ENCODE results near the gene POLR1A. TPM values are rescaled to one million over a fixed set of nuclear protein-coding genes. Genes with fewer than 3 reads are reported as not detected.
A peak's percentile ranks its signal among the peaks of the same experiment; 100 is the strongest.

POLR1A gene
- total RNA-seq, 1 donor from 2014 or later = 26.0 TPM

DNA sequence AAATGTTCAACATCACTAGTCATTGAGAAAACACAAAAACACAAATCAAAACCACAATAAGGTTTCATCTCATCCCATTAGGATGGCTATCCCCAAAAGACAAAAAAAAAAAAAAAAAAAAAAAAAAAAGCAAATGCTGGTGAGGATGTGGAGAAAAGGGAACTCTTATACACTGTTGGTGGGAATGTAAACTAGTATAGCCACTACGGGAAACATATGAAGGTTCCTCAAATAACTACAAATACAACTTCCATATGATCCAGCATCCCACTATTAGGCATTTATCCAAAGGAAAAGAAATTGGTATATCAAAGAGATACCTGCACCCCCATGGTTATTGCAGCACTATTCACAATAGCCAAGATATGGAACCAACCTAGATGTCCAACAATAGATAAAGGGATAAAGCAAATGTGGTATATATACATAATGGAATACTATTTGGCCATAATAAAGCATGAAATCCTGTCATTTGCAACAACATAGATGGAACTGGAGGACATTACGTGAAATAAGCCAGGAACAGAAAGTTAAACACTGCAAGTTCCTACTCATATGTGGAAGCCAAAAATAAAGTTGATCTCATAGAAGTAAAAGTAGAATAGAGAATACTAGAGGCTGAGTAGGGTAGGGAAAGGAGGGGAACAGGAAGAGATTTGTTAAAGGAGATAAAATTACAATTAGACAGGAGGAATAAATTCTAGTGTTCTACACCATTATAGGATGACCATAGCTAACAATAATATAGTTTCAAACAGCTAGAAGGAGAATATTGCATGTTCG lies 8.4 kb downstream of the POLR1A start:
- peak; percentile 28 for DNase-seq (ENCODE audit: low read depth)

DNA sequence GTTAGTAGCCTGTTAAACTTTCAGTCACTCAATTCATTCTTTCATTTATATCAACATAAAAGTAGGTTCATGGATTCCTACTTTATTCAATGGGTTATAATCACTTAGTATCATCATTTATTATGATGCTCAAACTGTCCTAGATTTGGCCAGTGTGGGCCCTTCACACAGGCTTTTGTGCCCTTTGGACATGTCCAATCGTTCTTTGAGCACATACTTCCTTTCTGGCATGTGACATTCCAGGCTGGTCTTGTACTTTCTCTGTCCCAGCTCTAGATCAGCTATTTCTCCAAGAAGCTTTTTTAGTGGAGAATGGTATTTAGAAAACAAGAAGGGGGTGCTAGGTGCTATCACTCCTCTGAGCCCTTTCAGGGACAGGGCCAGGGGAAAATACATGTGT lies 11.5 kb downstream of the POLR1A start:
- DNase-seq (ENCODE audit: low read depth) = no peak

DNA sequence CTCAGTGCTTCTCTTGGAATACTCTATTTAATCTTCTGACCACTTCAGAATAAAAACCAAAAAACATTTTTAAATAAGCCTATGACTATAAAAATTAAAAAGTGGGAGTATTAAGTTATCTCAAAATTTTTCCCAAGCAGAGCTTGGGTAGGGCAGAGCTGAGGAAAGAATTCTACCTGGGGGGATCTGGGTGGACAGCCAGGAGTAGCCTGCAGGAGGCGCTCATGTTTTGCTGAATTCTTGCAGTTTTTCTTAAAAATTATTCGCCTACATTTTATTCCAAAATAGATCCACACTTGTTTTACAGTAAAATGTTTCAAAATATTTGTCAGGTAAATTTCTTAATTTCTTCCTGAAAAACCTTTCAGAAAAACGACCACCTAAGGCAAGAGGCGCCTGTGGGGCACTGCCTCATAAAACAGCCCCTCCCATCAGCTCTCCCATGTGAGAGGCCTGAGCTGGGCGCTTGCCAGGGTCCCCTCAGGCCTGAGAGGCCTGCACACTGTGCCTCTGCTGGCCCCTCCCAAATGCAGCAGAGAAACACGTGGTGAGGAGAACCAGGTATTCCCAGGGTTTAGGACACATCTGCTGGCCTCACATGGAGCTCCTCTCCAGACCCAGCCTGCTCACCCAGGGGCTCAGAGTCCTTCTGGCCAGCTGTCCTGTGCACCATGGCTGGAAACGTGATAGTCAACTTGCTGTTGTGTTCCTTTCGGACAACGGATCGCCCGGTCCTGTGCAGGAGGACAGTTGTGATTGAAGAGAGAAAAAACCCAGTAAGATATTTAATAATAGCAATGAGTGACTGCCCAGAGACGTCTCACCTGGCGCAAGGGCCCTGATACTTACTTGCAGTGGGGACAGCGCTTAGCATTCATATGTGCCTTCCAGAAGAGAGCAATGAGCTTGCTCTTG lies 17.5 kb downstream of the POLR1A start:
- DNase-seq (ENCODE audit: low read depth) = no peak

DNA sequence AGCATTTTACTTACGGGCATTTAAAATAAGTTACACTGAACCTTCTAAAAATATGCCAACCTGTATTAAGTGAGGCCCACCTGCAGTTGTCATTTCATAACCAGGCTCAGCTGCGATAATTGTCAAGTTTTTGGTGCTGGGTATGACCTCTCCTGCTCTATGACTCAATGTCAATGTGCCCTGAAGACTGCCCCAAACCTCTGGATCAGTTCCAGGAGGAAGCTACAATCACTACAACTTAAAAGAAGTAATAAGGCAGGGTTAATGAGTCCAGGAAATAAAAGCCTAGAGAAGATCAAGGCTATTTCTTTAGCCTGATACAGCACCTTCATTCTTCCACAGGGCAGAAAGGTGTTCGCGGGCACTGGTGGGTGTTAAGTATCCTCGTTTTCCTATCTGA lies 22.9 kb downstream of the POLR1A start:
- DNase-seq (ENCODE audit: low read depth) = no peak

DNA sequence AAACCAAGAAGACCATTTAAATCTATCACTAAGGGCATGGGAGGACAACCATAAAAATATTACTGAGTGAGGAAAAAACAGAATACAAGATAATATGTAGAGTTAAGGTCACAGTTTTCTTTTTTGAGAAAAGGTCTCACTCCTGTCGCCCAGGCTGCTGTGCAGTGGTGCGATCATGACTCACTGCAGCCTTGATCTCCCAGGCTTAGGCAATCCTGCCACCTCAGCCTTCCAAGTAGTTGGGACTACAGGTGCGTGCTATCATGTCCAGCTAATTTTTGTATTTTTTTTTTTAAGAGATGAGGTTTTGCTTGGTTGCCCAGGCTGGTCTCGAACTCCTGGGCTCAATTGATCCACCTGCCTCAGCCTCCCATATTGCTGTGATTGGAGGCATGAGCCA lies 24.0 kb downstream of the POLR1A start:
- no peak for DNase-seq (ENCODE audit: low read depth)

DNA sequence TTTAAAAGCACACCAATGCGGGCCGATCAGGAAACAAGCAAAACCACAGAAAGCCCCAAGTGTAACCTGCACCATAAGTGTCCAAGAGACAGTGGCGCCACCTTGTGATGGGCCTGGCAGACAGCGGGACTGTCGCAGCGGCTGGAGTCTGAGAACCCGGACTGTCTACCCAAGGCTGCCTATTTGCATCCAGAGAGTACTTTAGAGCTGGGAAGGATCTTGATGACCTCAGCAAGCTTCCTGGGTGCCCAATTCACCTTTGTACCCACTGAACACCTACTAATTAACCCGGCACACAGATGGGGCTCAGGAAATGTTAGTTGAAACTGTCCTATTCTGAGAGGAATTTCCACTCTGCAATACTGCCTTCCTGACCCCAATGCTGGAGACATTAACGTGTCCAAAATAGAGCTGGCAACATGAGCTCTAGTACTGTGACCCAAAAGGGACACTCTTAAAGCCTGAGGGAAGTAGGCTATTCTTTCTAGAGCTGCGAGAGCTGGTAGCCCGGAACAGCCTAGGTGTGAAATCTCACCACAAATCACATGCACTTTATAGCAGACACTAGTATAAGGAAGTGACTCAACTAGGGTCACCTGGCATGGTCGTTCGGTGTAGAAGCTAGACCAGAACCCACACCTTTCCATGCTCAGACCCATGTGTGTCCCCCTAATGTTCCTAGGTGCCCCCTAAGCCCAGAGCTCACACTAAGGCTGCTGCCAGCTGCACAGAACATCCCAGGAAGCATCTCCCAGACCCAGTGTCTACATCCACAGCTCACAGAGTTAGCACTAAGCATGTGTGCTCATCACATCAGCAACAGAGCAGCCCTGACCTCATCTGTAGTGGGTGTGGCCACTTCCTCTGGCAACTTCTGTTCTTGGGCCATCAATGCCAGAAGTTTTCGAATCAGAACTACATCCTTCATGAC lies 25.4 kb downstream of the POLR1A start:
- peak; percentile 73 for DNase-seq (ENCODE audit: low read depth)

DNA sequence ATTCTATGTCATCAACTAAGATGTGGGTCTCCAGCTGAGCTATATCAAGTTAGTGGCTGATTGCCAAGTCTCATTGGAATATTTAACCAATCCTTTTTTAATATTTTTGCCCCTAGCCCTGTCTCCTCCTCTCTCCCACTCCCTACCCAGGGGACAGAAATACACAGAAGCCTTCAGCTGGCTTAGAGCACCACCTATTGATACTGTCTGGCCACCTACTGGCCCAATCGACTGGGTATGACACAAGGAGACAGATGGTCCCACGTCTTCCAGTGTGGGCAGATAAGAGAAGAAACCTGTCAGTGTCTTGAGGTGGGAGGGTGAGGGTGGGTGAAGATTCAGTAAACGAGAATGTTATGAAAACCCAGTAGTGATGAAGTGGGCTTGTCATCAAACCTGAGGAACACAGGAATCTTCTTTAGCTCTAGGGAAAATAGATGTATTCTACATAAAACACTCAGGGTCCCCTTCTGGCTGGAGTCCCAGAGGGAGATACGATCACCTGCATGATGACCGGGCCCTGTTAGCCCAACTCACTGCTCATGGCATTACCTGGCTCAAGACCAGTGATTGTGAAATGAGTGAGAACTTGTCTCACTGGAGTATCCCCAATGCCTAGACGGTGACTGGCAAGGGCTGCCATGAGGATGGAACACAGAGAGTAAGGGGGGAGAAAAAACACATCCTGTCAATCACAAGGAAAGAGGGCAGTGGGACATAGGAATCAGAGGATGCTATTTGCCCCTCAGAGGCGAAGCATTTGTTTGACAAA lies 26.7 kb downstream of the POLR1A start:
- peak; percentile 72 for DNase-seq (ENCODE audit: low read depth)

DNA sequence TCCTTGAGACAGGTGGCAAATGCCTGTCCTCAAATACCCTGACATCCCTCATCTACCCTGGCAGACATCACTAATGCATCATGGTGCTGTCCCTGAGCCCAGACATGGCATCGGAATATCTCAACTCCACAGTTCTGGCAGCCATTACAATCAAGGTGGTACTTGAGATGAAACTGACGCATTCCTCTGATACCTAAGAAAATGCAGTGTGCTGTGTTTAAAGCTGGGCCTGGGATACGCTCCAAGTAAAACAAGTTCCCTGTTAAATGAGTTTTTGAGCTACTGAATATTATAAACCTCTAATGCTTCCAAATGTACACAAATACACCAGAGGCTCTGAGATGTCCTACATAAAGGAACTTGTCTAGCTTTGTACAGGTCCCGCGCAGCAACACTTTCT lies 29.8 kb downstream of the POLR1A start:
- no peak for DNase-seq (ENCODE audit: low read depth)

DNA sequence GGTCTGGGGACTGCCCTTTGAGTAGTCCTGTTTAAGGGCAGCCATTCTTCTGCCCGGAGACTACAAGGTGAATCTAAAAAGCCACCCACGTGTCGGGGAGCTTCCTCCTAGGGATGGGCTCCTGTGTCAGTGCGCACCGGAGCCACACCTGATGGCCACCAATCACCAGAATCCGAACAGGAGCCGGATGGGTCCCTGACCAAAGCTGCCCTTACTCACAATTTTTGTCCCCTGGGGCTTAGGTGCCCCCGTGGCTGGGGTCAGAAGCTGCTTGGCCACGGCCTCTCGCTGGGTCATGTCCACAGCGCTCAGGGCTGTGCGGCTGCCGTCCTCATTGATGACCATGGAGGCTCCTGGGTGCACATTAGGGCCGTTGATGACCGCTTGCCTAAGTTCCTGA lies 30.9 kb downstream of the POLR1A start:
- no peak for DNase-seq (ENCODE audit: low read depth)

DNA sequence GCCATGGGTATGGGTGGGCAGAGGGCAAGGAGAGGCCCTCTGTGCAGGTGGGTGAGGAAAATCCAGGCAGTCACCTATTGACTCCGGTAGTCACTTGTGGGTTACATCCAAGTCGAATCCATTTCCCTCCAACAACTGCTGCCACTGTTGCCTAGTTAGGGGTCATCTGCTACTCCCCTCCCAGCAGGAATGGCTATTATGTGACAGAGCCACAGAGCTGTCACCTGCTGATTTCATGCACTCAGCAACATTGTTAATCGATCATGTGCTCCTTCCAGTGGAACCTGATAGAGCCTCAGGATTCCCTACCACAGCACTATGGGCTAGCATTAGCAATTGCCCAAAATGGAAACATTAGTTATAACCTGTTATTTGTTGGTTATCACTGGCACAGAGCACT lies 31.4 kb downstream of the POLR1A start:
- DNase-seq (ENCODE audit: low read depth) = peak; percentile 71

DNA sequence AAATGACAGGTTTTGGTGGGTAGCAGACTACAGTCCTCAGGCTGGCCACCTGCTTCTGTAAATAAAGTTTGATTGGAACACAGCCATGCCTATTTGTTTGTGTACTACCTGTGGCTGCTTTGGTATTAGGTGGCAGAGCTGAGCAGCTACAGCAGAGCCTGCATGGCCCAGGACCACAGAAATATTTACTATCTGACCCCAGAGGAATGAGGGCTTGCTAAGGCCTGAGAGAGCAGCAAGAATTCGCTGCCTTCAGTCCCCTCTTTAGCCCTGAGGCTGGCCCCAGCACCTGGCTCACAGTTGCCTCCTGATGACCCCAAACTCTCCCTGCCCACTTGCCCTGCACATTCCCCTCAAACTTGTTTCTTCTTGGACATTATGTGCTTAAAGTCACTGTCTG lies 32.5 kb downstream of the POLR1A start:
- DNase-seq (ENCODE audit: low read depth) = peak; percentile 34

DNA sequence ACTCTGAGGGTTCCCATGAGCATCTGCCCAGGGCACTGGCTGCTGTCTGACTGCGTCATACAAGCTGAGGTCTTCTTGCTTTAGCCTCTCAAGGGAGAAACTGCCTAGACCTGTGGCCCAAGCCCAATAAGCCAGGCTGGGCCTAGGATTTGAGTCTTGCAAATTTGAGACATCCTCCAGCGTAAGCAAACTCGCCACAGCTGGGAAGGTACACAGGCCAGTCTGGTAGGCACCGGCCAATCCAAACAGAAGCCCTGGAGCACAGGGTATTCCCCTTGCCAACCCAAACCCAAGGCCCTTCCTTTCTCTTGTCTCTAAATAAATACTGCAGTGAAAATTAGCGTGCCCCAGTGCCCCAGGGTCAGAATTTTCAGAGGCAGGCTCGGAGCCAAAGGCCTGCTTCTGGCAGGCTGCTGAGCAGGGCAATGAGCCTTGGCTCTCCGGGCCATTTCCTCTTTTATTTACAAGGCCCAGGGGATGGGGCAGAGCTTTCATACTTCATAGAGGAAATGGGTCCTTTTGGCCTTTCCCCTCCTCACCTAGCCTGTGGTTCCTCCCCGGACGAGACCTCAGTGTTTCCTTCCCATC lies 33.3 kb downstream of the POLR1A start:
- DNase-seq (ENCODE audit: low read depth) = peak; percentile 54

DNA sequence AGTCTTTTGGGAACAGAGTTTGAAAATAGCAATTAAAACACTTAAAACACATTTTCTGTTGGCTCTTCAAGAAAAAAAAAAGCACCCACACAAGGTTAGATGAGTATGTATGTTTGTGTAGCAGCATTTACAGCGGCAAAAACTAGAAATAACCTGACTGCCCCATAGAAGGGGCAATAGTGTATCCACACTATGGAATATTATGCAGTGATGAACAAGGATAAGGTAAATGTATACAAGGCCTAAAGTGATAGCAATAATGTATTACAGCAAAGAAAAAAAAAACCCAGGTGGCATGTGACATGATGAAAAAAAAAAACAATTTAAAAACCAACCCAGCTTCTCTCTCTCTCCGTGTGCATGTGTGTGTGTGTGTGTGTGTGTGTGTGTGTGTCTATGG lies 34.8 kb downstream of the POLR1A start:
- DNase-seq (ENCODE audit: low read depth) = no peak

DNA sequence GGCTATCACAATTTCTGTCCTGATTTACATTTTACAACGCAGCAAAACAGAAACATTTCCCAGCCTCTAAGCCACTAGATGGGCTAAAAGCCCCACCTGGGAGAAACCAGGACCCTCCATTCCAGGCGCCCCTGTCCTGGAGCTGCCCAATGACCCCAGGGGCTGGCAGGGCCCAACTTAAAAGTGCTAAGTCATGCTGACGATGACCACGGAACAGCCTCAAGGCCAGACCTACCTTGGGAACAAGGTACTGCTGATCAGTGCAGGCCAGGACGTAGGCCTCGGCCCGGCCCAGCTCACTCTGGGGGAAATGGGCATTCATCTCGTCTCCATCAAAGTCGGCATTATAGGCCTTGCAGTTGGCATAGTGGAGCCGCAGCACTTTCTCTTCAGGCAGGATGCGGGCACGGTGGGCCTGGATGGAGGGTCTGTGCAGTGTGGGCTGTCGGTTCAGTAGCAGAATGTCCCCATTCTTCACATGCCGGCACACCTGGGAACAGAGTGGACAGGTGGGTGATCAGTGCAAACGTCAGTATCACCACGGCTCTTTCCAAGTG lies 35.8 kb downstream of the POLR1A start:
- no peak for DNase-seq (ENCODE audit: low read depth)

DNA sequence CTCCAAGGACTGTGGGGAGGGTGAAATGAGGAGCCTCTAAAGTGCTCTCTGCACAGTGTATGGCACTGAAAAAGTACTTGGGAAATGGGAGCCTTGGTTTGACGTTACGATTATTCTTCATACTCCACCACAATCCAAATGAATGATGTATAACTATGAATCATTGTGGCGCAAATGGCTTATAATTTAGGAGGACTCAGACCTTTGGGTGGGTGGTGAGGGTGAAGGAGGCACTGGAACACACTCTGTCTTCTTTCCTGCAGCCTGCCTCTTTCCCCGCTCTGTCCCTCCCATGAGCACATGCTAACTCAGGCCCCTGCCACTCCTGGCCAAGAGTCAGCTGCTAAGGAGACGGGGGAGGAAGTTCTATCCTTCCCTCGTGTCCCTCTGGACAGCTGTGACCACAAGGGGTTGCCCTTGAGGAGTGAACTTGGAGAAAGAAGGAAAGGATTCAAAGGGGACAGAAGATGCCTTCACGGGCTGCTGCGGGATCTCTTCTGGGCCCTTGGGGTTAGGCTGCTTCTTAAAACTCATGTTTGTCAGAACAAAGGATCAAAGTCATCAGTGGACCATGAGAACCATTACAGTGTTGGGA lies 36.5 kb downstream of the POLR1A start:
- peak; percentile 97 for DNase-seq (ENCODE audit: low read depth)

DNA sequence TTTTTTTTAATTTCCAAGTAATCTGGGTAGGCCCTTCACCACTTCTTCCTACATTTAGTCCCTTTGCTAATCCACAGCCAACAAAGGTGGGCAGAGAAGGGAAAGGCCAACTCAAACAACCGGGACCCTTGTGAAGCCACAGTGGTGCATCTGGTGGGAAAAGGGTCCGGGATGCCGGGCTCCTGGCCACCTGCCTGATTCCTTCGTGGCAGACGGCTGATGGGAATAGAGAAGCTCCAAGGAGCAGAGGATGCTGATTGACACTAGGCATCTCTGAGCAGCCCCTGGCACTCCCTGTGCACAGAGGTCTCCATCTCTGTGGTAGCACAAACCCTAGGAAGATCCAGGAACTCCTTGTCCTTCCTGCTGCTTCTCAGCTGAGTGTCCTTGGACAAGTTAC lies 37.0 kb downstream of the POLR1A start:
- DNase-seq (ENCODE audit: low read depth) = no peak

DNA sequence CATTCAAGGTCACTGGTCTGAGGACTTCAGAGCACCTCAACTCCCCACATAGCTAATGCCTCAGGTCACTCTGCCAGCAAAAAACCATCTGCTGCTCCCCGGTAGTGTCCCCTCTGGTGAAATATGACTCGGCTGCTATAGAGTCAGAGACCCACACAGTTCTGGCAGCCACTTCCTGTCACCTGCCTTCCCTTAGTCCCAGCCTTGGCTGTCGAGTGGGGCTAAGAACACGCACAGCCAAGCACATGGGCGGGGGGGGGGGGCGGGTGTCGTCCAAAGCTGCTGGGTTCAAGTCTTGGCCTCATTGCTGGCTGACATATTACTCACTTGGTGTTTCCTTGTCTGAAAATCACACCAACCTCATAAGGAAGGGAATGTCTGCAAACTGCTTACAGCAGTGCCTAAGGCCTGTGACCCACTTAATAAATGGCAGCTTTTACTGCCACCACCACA lies 37.5 kb downstream of the POLR1A start:
- peak; percentile 95 for DNase-seq (ENCODE audit: low read depth)

DNA sequence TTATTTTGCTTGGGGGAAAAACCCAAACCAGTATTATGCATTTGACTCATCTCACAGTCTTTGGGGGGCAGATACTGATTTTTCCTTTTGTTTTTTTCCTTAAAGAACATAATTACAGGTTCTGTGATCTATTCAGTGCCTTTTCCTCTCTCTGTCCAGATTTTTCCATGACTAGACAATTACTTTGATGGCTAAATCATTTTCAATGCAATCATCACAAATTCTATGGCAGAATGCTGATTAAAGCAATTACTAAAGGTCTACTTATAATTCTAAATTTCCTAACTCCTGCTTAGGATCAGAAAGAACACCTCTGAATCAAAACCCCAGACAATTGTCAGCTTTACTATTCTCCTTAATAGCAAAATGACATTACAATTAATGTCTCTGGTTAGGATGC lies 38.8 kb downstream of the POLR1A start:
- DNase-seq (ENCODE audit: low read depth) = no peak

DNA sequence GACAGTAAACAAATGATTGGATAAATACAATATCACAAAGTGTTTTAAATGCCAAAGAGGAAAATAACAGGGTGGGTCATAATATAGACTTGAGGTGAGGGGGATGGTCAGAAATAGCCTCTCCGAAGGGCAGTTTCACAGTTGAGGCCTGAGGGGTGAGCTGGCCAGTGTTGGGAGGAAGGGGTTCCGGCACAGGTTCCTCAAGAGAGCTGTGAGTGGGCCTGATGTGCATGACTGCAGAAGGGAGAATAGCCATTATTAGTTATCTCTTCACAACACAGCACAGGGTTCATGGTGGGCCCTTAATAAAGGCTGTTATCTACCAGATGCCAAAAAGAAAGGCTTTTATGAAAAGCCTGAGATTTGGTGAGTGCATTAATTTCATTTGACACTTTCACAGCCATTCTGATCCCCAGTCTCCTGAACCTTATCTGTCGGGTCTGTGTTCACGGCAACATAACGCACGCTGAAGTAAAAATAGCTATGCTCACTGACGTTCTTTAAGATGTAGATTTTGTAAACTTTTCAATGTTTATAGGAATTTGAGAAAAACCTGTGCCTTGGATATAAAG lies 39.6 kb downstream of the POLR1A start:
- DNase-seq (ENCODE audit: low read depth) = no peak
